Mammary epithelial cell (primary cell): ENCODE measurements around the gene SLC25A39.

ENCODE experiments used
- CTCF ChIP-seq, 2 donors: IDR thresholded peaks in 1 of 2; conservative IDR thresholded peaks in 1 of 2; 2 replicates each; pipeline ENCODE4 v1.5.1; 2011 to 2012; ENCODE audit warnings: inconsistent platforms in 2 of 2, low read length in 2 of 2, mild to moderate bottlenecking in 2 of 2, control low read depth in 1 of 2, low read depth in 1 of 2; ENCODE audit not compliant: insufficient read depth in 1 of 2; ENCODE audit errors: extremely low read depth in 1 of 2
- EZH2 ChIP-seq: IDR thresholded peaks from 2 replicates; pipeline ENCODE4 v1.6.1; 2012; ENCODE audit warnings: low read length, inconsistent platforms, borderline replicate concordance

DNA sequence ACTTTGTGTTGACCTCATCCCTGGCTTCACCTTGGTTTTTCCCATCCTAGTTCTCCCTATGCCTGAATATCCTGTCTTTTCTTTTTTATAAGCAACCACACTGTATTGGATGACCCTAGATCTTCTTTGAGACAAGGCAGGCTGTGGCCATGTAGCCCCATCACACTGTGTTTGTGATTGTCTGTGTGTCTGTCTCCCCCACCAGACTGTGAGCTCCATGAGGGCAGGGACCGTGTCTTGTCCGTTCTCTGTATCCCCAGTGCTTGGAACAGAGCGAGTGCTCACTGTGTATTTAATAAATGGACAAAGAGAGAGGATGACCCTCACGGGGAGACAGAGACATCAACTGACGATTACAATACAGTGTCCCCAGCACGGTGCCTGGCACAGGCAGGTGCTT, 7.1 kb downstream of the SLC25A39 start:
- TF ChIP-seq CTCF (conservative IDR thresholded peaks at IDR 0.05 in 1 of 2, IDR thresholded peaks at IDR 0.05 in 1 of 2; ENCODE audit: extremely low read depth in 1 of 2, insufficient read depth in 1 of 2, low read depth in 1 of 2, low read length in 2 of 2) (no peak), EZH2 (no peak)
